Right cardiac atrium (tissue), 5 donors: Measurements from ENCODE around the gene MGAT4D. TPM values are rescaled to one million over a fixed set of nuclear protein-coding genes. Genes with fewer than 3 reads are reported as not detected.

Source experiments
- polyA plus RNA-seq: library from polyadenylated mRNA; stranded (reverse); fragments of 200-250 nt; gene quantifications from one replicate; pipeline ENCODE4 v1.2.3, GENCODE V29; 2013
- total RNA-seq, 4 donors: library from RNA; stranded (reverse); fragmentation: NEBNext Ultra II Directional; extraction: Animal tissue kit (Norgen Biotek cat#: 25700); gene quantifications; one replicate each; pipeline ENCODE4 v1.2.1, GENCODE V29; 2021
- donor health status: healthy with polysubstance abuse.
- donor health status: DM: no; HTN: yes; CAD: no.
- donor health status: DM: no; HTN: no; CAD: no.
- donor health status: DM: no; HTN: yes; CAD: no; lungs with severe emphysema.
- donor health status: DM: yes; HTN: yes; CAD: no.

Gene MGAT4D
- total and polyA plus RNA-seq, 5 donors = not detected

Other genes starting within 250 kb of the MGAT4D start
- gene SCOC, start 124.6 kb downstream of the MGAT4D start, total RNA-seq = 10 to 100 TPM; 82.3 to 98.1 (median 88.6) TPM
- 108 TPM for gene SCOC, start 124.6 kb downstream of the MGAT4D start, polyA plus RNA-seq
- 100 to 1,000 TPM in 1 of 4 donors, 10 to 100 TPM in 3; 76.2 to 106 (median 85.4) TPM for gene CLGN, start 70.6 kb downstream of the MGAT4D start, total RNA-seq
- gene CLGN, start 70.6 kb downstream of the MGAT4D start, polyA plus RNA-seq = 86.5 TPM
- gene ELMOD2, start 25.9 kb upstream of the MGAT4D start, total RNA-seq = 10 to 100 TPM; 18.1 to 24.4 (median 22.3) TPM
- 9.2 TPM for gene ELMOD2, start 25.9 kb upstream of the MGAT4D start, polyA plus RNA-seq
- 1 to 10 TPM in 1 of 4 donors, under 1 TPM in 1, not detected in 2; 0.14 to 2.5 TPM for gene UCP1, start 70.7 kb upstream of the MGAT4D start, total RNA-seq
- gene UCP1, start 70.7 kb upstream of the MGAT4D start, polyA plus RNA-seq = 2.2 TPM